Testis (tissue), 3 donors: Measurements from ENCODE around the gene SNRPD1. TPM values are rescaled to one million over a fixed set of nuclear protein-coding genes. Genes with fewer than 3 reads are reported as not detected.

ENCODE experiments used
- DNase-seq: peaks from one replicate; pipeline ENCODE4 v3.0.0-alpha.2; 2019
- H3K27ac ChIP-seq, 2 donors: fragments of 200-600 bp; sonication (generic); one replicate each; pipeline ENCODE4 v1.5.1; 2019
- H3K27me3 ChIP-seq: fragments of 200-600 bp; sonication (generic); one replicate; pipeline ENCODE4 v1.5.1; 2019
- H3K36me3 ChIP-seq: fragments of 200-600 bp; sonication (generic); one replicate; pipeline ENCODE4 v1.5.1; 2017; ENCODE audit warnings: low read depth; ENCODE audit errors: missing control alignments
- H3K4me1 ChIP-seq: fragments of 200-600 bp; sonication (generic); one replicate; pipeline ENCODE4 v1.5.1; 2019
- H3K4me3 ChIP-seq, 2 donors: fragments of 200-600 bp; sonication (generic); one replicate each; pipeline ENCODE4 v1.5.1; 2017 to 2019
- H3K9me3 ChIP-seq: fragments of 200-600 bp; sonication (generic); one replicate; pipeline ENCODE4 v1.5.1; 2017
- POLR2A ChIP-seq: fragments of 450-650 bp; IDR thresholded peaks from one replicate; pipeline ENCODE4 v1.6.1; 2017; ENCODE audit warnings: antibody characterized with exemption, mild to moderate bottlenecking, moderate library complexity
- WGBS, 2 donors: methylation state at CpG; one replicate each; pipeline ENCODE4 v1.1.5; 2018; 5-methylcytosine and 5-hydroxymethylcytosine counted together
- intact Hi-C: fragments of 100-400 bp; cut with DNase I; formaldehyde crosslinking; loops from one replicate; pipeline ENCODE4 v1.15.1; 2023; ENCODE audit warnings: low total_unique reads
- polyA plus RNA-seq: library from polyadenylated mRNA; stranded (reverse); fragments of 350-450 nt; fragmentation: Illumina TruSeq; extraction: RNeasy Lipid Tissue Mini Kit (QIAGEN cat#74804); gene quantifications from one replicate; pipeline ENCODE4 v1.2.3, GENCODE V29; 2014; ENCODE audit warnings: low read depth, low replicate concordance; ENCODE audit not compliant: insufficient read depth
- total RNA-seq, 2 donors: library from RNA; depleted of rRNA; stranded (reverse); fragments of >200 nt; gene quantifications; one replicate each; pipeline ENCODE4 v1.2.3, GENCODE V29; 2016
- TF ChIP-seq, protein P1 (sequence below), 3 experiments: fragments of 450-650 bp in 2 of 3; fragments of 200-600 bp in 1 of 3; sonication (generic) in 1 of 3; IDR thresholded peaks; one replicate each; pipeline ENCODE4 v1.5.1; 2016 to 2019; ENCODE audit warnings: antibody characterized with exemption in 3 of 3, mild to moderate bottlenecking in 2 of 3, moderate library complexity in 1 of 3

SNRPD1 gene
- total and polyA plus RNA-seq, 3 donors from 2014 or later, result 12.4 to 101 (median 18.0) TPM

DNA sequence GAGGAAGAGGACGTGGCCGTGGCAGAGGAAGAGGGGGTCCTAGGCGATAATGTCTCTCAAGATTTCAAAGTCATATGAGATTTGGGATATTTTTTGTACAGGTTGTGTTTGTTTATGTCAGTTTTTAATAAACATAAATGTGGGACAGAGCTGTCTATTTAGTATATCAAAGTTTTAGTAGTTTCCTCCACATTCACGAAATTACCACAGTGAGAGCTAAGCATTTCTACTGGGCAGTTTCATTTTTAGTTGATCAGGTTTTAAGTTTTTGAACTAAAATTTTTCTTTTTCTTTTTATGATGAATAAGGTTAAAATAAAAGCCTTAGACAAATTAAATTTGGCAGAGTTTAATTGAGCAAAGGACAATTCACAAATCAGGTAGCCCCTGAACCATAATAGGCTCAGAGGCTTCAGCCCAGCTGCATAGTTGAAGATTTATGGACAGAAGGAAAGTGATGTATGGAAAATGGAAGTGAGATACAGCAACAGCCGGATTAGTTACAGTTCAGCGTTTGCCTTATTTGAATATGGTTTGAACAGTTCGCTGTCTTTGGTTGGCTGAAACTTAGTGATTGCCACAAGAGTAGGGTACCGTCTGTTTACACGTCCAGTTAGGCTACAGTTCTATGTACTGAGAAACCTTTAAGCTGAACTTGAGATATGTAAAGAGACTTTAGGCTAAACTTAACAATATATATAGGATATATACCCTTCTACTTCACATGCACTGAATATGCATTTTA lies 17.1 kb downstream of the SNRPD1 start:
- intact Hi-C loops, result no loop called here
- Histone ChIP-seq H3K27me3 (no peaks in the 10 kb centered on the region), H3K36me3 (no peaks in the 10 kb centered on the region), H3K27ac (no peak overlapping the region), H3K9me3 (no peaks in the 10 kb centered on the region), H3K4me1 (no peaks in the 10 kb centered on the region), H3K4me3 (no peak overlapping the region)
- no peak for DNase-seq
- TF ChIP-seq POLR2A, result no peak
- TF ChIP-seq, protein P1, sequence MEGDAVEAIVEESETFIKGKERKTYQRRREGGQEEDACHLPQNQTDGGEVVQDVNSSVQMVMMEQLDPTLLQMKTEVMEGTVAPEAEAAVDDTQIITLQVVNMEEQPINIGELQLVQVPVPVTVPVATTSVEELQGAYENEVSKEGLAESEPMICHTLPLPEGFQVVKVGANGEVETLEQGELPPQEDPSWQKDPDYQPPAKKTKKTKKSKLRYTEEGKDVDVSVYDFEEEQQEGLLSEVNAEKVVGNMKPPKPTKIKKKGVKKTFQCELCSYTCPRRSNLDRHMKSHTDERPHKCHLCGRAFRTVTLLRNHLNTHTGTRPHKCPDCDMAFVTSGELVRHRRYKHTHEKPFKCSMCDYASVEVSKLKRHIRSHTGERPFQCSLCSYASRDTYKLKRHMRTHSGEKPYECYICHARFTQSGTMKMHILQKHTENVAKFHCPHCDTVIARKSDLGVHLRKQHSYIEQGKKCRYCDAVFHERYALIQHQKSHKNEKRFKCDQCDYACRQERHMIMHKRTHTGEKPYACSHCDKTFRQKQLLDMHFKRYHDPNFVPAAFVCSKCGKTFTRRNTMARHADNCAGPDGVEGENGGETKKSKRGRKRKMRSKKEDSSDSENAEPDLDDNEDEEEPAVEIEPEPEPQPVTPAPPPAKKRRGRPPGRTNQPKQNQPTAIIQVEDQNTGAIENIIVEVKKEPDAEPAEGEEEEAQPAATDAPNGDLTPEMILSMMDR (IDR thresholded peaks at IDR 0.05), result no peak
- 87% methylated on average over 9 of the region's 9 CpGs for WGBS, 2 donors

DNA sequence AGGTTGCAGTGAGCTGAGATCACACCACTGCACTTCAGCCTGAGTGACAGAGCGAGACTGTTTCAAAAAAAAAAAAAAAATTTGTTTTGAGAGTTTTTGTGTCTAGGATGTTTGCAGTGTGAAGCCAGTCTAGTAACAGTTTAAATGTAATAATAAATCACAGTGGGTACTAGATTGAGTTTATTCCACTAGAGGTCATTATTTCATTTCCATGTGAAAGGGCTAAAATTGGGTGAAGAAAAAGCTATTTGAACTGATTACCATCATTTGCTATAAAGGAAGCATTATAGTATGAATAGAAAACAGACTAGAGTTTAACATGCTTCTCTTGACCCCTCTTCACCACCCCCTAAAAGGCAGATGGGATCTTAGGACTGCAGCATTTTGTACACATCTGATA lies 20.3 kb downstream of the SNRPD1 start:
- intact Hi-C loops, result no loop called here
- Histone ChIP-seq H3K4me1 (no peaks in the 10 kb centered on the region), H3K27me3 (no peaks in the 10 kb centered on the region), H3K36me3 (no peaks in the 10 kb centered on the region), H3K4me3 (no peak overlapping the region), H3K27ac (no peak overlapping the region), H3K9me3 (no peaks in the 10 kb centered on the region)
- no peak for DNase-seq
- TF ChIP-seq, protein P1 (IDR thresholded peaks at IDR 0.05), result no peak
- no peak for TF ChIP-seq POLR2A
- WGBS, 2 donors, result 96 to 100% methylated on average over 1 of the region's 1 CpG

DNA sequence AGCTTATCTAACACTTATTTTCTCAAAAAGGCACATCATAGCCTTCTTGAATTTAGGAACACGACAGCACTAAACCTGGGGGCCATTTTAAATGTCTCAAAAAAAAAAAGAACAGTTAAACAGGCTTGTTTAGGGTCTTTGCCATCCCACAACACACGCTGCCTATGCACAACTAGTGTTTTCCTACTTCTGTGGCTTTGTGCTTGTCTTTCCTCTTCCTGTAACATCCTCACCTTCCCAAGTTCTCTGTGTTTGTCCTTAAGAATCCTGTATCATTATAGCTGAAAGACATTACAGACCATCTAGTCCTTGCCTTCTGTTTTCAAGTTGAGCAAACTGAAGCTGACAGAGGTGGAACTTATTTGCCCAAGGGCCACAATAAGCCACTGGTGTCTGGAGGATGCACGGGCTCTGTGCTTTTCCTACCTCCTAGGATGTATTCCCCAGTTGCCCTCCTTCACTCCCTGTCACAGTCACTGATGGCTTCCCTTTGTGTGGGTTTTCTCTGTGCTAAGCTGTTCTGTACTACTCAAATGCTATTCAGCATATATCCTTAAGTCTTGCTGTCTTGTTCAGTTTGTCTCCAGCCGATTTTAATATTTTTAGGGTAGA lies 22.6 kb downstream of the SNRPD1 start:
- intact Hi-C loops, result no loop called here
- Histone ChIP-seq H3K27me3 (no peaks in the 10 kb centered on the region), H3K9me3 (no peaks in the 10 kb centered on the region), H3K27ac (no peak overlapping the region), H3K4me3 (no peak overlapping the region), H3K36me3 (no peaks in the 10 kb centered on the region), H3K4me1 (no peaks in the 10 kb centered on the region)
- no peak for DNase-seq
- no peak for TF ChIP-seq POLR2A
- TF ChIP-seq, protein P1 (IDR thresholded peaks at IDR 0.05), result no peak
- 84 to 87% methylated on average over 4 of the region's 4 CpGs for WGBS, 2 donors

DNA sequence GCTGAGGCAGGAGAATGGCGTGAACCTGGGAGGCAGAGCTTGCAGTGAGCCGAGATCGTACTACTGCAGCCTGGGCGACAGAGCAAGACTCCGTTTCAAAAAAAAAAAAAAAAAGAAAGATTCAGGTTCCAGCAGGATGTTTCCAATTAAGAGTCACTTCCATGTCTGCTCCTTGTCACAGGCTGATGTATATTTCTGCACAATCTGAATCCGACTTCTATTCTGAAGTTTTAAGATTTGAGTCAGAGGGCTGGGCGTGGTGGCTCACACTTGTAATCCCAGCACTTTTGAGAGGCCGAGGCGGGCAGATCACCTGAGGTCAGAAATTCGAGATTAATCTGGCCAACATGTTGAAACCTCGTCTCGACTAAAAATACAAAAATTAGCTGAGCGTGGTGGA lies 24.7 kb downstream of the SNRPD1 start:
- DNase-seq, result no peak
- Histone ChIP-seq H3K27me3 (no peaks in the 10 kb centered on the region), H3K4me3 (no peak overlapping the region), H3K27ac (no peak overlapping the region), H3K4me1 (no peaks in the 10 kb centered on the region), H3K36me3 (no peaks in the 10 kb centered on the region), H3K9me3 (no peaks in the 10 kb centered on the region)
- intact Hi-C loops, result no loop called here
- 95 to 96% methylated on average over 13 of the region's 13 CpGs for WGBS, 2 donors
- TF ChIP-seq, protein P1 (IDR thresholded peaks at IDR 0.05), result no peak
- no peak for TF ChIP-seq POLR2A
